PC-3 (cell line): ENCODE data around the gene CSRP3. TPM values are rescaled to one million over a fixed set of nuclear protein-coding genes. Genes with fewer than 3 reads are reported as not detected.

Source experiments
- ATAC-seq: fragments of 200-7000 bp; cut with Tn5 transposase; 2 replicates; pipeline ENCODE4 v1.9.1; 2020; ENCODE audit warnings: mild to moderate bottlenecking, moderate library complexity
- BruUV-seq: library from RNA; stranded (reverse); fragments of 400-500 nt; replicated peaks from 2 replicates; lab custom pipeline; 2021; lab: Mats Ljungman, UMichigan
- CTCF ChIA-PET: fragments of 300-600 bp; sonication (Branson Sonifier 250); formaldehyde crosslinking; loops from one replicate; lab custom pipeline; 2022; ENCODE audit warnings: antibody characterized with exemption; lab: Charles Lee
- POLR2A ChIA-PET: fragments of 300-600 bp; sonication (Branson Sonifier 250); formaldehyde crosslinking; loops from one replicate; lab custom pipeline; 2022; ENCODE audit warnings: antibody characterized with exemption; ENCODE audit not compliant: unreplicated experiment; lab: Charles Lee
- DNase-seq: peaks from one replicate; pipeline ENCODE4 v3.0.0-alpha.2; 2015
- H2AFZ ChIP-seq: fragments of 300-600 bp; sonication (generic); 2 replicates; pipeline ENCODE4 v1.6.0; 2016; ENCODE audit warnings: antibody characterized with exemption, low read length
- H3F3A ChIP-seq: fragments of 300-600 bp; sonication (generic); one replicate; pipeline ENCODE4 v1.6.0; 2017; ENCODE audit warnings: antibody characterized with exemption, low read length, control low read depth, mild to moderate bottlenecking; ENCODE audit not compliant: unreplicated experiment
- H3K27ac ChIP-seq: fragments of 300-600 bp; sonication (generic); 2 replicates; pipeline ENCODE4 v1.5.1; 2016; ENCODE audit warnings: mild to moderate bottlenecking, low read length
- H3K27me3 ChIP-seq: fragments of 300-600 bp; sonication (generic); 2 replicates; pipeline ENCODE4 v1.6.1; 2016; ENCODE audit warnings: low read length, mixed read lengths
- H3K36me3 ChIP-seq: fragments of 300-600 bp; sonication (generic); 2 replicates; pipeline ENCODE4 v1.6.1; 2016; ENCODE audit warnings: low read depth, mixed run types, low read length, mixed read lengths
- H3K4me1 ChIP-seq: fragments of 300-600 bp; sonication (generic); 2 replicates; pipeline ENCODE4 v1.5.1; 2016; ENCODE audit warnings: low read length; ENCODE audit not compliant: insufficient read depth
- H3K4me2 ChIP-seq: fragments of 300-600 bp; sonication (generic); 2 replicates; pipeline ENCODE4 v1.6.0; 2016; ENCODE audit warnings: low read length
- H3K4me3 ChIP-seq: fragments of 300-600 bp; sonication (generic); 2 replicates; pipeline ENCODE4 v1.5.1; 2016; ENCODE audit warnings: mild to moderate bottlenecking, low read length, mixed read lengths
- H3K79me2 ChIP-seq: fragments of 300-600 bp; sonication (generic); 2 replicates; pipeline ENCODE4 v1.6.1; 2017; ENCODE audit warnings: low read length, mixed read lengths
- H3K9ac ChIP-seq: fragments of 300-600 bp; sonication (generic); 2 replicates; pipeline ENCODE4 v1.6.0; 2016; ENCODE audit warnings: mild to moderate bottlenecking, low read length
- H3K9me2 ChIP-seq: fragments of 300-600 bp; sonication (generic); replicated peaks from 2 replicates; pipeline ENCODE4 v1.6.1; 2016; ENCODE audit warnings: mixed run types, low read length, mixed read lengths
- H3K9me3 ChIP-seq: fragments of 300-600 bp; sonication (generic); 2 replicates; pipeline ENCODE4 v1.6.1; 2016; ENCODE audit warnings: low read length, mixed read lengths
- H4K20me1 ChIP-seq: fragments of 300-600 bp; sonication (generic); 2 replicates; pipeline ENCODE4 v1.6.1; 2016; ENCODE audit warnings: low read length, mixed read lengths
- EZH2 ChIP-seq: fragments of 300-600 bp; sonication (generic); IDR thresholded peaks from one replicate; pipeline ENCODE4 v1.6.1; 2017; ENCODE audit warnings: antibody characterized with exemption, mild to moderate bottlenecking, low read length; ENCODE audit not compliant: unreplicated experiment
- EZH2phosphoT487 ChIP-seq: fragments of 300-600 bp; sonication (generic); IDR thresholded peaks from 2 replicates; pipeline ENCODE4 v1.6.1; 2018; ENCODE audit warnings: mild to moderate bottlenecking, antibody characterized with exemption, low read length, borderline replicate concordance
- intact Hi-C: fragments of 100-400 bp; cut with micrococcal nuclease; formaldehyde crosslinking; loops from 2 replicates; pipeline ENCODE4 v1.9.0; 2023
- total RNA-seq: library from RNA; depleted of rRNA; stranded (reverse); fragments of >200 nt; gene quantifications from 2 replicates; pipeline ENCODE4 v1.2.3, GENCODE V29; 2014
- TF ChIP-seq, protein P1 (sequence below): fragments of 300-600 bp; sonication (generic); conservative IDR thresholded peaks from 2 replicates; pipeline ENCODE4 v1.5.1; 2017; ENCODE audit warnings: antibody characterized with exemption, low read depth, mild to moderate bottlenecking, low read length

Gene CSRP3
- total RNA-seq, 1 experiment from 2014 or later = not detected

GRCh38 chr11:19196432-19196831, 5.4 kb downstream of the CSRP3 start:
- Histone ChIP-seq H3K4me2 (no peak overlapping the region), H3F3A (no peaks in the 10 kb centered on the region), H3K9me2 (no peaks in the 10 kb centered on the region), H3K36me3 (no peaks in the 10 kb centered on the region), H2AFZ (no peak overlapping the region), H3K27me3 (no peaks in the 10 kb centered on the region), H3K4me3 (no peak overlapping the region), H4K20me1 (no peaks in the 10 kb centered on the region), H3K9ac (no peak overlapping the region), H3K27ac (no peak overlapping the region), H3K4me1 (peaks cover 20% of the 10 kb centered on the region), H3K9me3 (no peaks in the 10 kb centered on the region), H3K79me2 (no peaks in the 10 kb centered on the region)
- DNase-seq = no peak
- CTCF ChIA-PET = no interaction called here
- no peak for ATAC-seq
- BruUV-seq = no TSS peak
- POLR2A ChIA-PET = no interaction called here
- intact Hi-C loops = no loop called here
- no peak for TF ChIP-seq EZH2
- TF ChIP-seq EZH2phosphoT487 = no peak
- TF ChIP-seq, protein P1, sequence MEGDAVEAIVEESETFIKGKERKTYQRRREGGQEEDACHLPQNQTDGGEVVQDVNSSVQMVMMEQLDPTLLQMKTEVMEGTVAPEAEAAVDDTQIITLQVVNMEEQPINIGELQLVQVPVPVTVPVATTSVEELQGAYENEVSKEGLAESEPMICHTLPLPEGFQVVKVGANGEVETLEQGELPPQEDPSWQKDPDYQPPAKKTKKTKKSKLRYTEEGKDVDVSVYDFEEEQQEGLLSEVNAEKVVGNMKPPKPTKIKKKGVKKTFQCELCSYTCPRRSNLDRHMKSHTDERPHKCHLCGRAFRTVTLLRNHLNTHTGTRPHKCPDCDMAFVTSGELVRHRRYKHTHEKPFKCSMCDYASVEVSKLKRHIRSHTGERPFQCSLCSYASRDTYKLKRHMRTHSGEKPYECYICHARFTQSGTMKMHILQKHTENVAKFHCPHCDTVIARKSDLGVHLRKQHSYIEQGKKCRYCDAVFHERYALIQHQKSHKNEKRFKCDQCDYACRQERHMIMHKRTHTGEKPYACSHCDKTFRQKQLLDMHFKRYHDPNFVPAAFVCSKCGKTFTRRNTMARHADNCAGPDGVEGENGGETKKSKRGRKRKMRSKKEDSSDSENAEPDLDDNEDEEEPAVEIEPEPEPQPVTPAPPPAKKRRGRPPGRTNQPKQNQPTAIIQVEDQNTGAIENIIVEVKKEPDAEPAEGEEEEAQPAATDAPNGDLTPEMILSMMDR = no peak

- TF ChIP-seq EZH2 (no peak), EZH2phosphoT487 (no peak)
- TF ChIP-seq, protein P1 = no peak
- Histone ChIP-seq H3K9ac (no peak overlapping the region), H3K4me1 (peaks cover 4% of the 10 kb centered on the region; the same call in 1 of the 2 replicates), H3K27me3 (no peaks in the 10 kb centered on the region), H3K27ac (no peak overlapping the region), H2AFZ (no peak overlapping the region), H3K36me3 (no peaks in the 10 kb centered on the region), H3K9me2 (no peaks in the 10 kb centered on the region), H3K4me3 (no peak overlapping the region), H3F3A (no peaks in the 10 kb centered on the region), H3K4me2 (no peak overlapping the region), H3K79me2 (no peaks in the 10 kb centered on the region), H3K9me3 (no peaks in the 10 kb centered on the region), H4K20me1 (no peaks in the 10 kb centered on the region)
- DNase-seq = no peak
- intact Hi-C loops = no loop called here
- BruUV-seq = no TSS peak
- CTCF ChIA-PET = no interaction called here
- POLR2A ChIA-PET = no interaction called here
- no peak for ATAC-seq
Measured at GRCh38 chr11:19194620-19195308, 7.0 kb downstream of the CSRP3 start.

DNA sequence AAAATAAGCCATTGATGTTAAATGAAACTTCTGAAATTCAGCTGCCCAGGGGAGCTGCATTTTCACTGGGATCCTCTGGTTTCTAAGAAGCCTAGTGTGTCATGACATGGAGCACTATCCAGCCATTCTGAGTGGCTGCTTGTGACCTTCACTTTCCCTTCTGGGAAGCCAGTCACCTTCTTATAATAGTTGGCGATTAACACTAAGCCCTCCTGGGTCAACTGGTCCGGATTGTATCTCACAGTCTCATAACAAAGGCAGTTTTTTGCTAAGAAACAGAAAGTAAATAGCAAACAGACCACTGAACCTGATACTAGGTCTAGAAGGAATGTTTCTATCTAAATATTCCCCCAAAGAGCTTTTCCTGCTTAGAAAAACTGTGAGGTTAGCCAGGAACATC, 7.9 kb downstream of the CSRP3 start:
- Histone ChIP-seq H2AFZ (no peak overlapping the region), H3K79me2 (no peaks in the 10 kb centered on the region), H3K36me3 (no peaks in the 10 kb centered on the region), H4K20me1 (no peaks in the 10 kb centered on the region), H3K4me2 (no peak overlapping the region), H3K27ac (no peak overlapping the region), H3K4me3 (no peak overlapping the region), H3F3A (no peaks in the 10 kb centered on the region), H3K9me2 (no peaks in the 10 kb centered on the region), H3K4me1 (no peaks in the 10 kb centered on the region), H3K27me3 (no peaks in the 10 kb centered on the region), H3K9ac (no peak overlapping the region), H3K9me3 (no peaks in the 10 kb centered on the region)
- no TSS peak for BruUV-seq
- ChIA-PET POLR2A (no interaction called here), CTCF (no interaction called here)
- intact Hi-C loops = no loop called here
- ATAC-seq = no peak
- no peak for DNase-seq
- TF ChIP-seq EZH2phosphoT487 (no peak), EZH2 (no peak)
- TF ChIP-seq, protein P1 = no peak
